Gastroesophageal sphincter (tissue), 4 donors: ENCODE measurements around the gene RPLP1. TPM values are rescaled to one million over a fixed set of nuclear protein-coding genes. Genes with fewer than 3 reads are reported as not detected.

ENCODE experiments used
- ATAC-seq: fragments of 150-250 bp; one replicate; pipeline ENCODE4 v1.9.1; 2016; ENCODE audit warnings: mild to moderate bottlenecking, moderate library complexity
- H3K27ac ChIP-seq, 4 donors: fragments of 200-600 bp; sonication (generic) in 3 of 4; 1 replicate in 3 of 4; 2 replicates in 1 of 4; pipeline ENCODE4 v1.5.1; 2016 to 2019
- H3K27me3 ChIP-seq: fragments of 200-600 bp; sonication (generic); one replicate; pipeline ENCODE4 v1.5.1; 2019
- H3K36me3 ChIP-seq, 2 donors: fragments of 200-600 bp; sonication (generic); one replicate each; pipeline ENCODE4 v1.5.1; 2019; ENCODE audit warnings: control low read depth in 1 of 2
- H3K4me1 ChIP-seq, 3 donors: fragments of 200-600 bp; sonication (generic); 1 replicate in 2 of 3; 2 replicates in 1 of 3; pipeline ENCODE4 v1.5.1; 2016 to 2019; ENCODE audit warnings: control low read depth in 2 of 3
- H3K4me3 ChIP-seq, 2 donors: fragments of 200-600 bp; sonication (generic); one replicate each; pipeline ENCODE4 v1.5.1; 2019; ENCODE audit warnings: mild to moderate bottlenecking in 1 of 2, moderate library complexity in 1 of 2
- H3K9me3 ChIP-seq, 3 donors: fragments of 200-600 bp; sonication (generic); one replicate each; pipeline ENCODE4 v1.5.1; 2017 to 2019; ENCODE audit warnings: control low read depth in 2 of 3
- EP300 ChIP-seq: sonication (generic); formaldehyde crosslinking; IDR thresholded peaks from one replicate; pipeline ENCODE4 v1.6.1; 2017; ENCODE audit warnings: antibody characterized with exemption, mild to moderate bottlenecking
- POLR2A ChIP-seq, 2 donors: fragments of 450-650 bp; IDR thresholded peaks; one replicate each; pipeline ENCODE4 v1.6.1; 2017; ENCODE audit warnings: antibody characterized with exemption in 2 of 2, mild to moderate bottlenecking in 2 of 2, moderate library complexity in 1 of 2
- POLR2AphosphoS5 ChIP-seq: sonication (generic); formaldehyde crosslinking; IDR thresholded peaks from one replicate; pipeline ENCODE4 v1.6.1; 2017; ENCODE audit warnings: antibody characterized with exemption
- WGBS, 2 donors: methylation state at CpG; one replicate each; pipeline ENCODE4 v1.1.5; 2018; ENCODE audit warnings: low coverage in 1 of 2; 5-methylcytosine and 5-hydroxymethylcytosine counted together
- total RNA-seq, 4 donors: library from RNA; depleted of rRNA; stranded (reverse); fragments of >200 nt; gene quantifications; one replicate each; pipeline ENCODE4 v1.1.0, GENCODE V29; 2016
- TF ChIP-seq, protein P1 (sequence below), 4 experiments: fragments of 200-600 bp in 2 of 4; fragments of 450-650 bp in 2 of 4; sonication (generic) in 1 of 4; IDR thresholded peaks; one replicate each; pipeline ENCODE4 v1.5.1; 2017 to 2019; ENCODE audit warnings: antibody characterized with exemption in 4 of 4, mild to moderate bottlenecking in 2 of 4, moderate library complexity in 2 of 4

Gene RPLP1
- 100 to 1,000 TPM; 337 to 657 (median 426) TPM for total RNA-seq

DNA sequence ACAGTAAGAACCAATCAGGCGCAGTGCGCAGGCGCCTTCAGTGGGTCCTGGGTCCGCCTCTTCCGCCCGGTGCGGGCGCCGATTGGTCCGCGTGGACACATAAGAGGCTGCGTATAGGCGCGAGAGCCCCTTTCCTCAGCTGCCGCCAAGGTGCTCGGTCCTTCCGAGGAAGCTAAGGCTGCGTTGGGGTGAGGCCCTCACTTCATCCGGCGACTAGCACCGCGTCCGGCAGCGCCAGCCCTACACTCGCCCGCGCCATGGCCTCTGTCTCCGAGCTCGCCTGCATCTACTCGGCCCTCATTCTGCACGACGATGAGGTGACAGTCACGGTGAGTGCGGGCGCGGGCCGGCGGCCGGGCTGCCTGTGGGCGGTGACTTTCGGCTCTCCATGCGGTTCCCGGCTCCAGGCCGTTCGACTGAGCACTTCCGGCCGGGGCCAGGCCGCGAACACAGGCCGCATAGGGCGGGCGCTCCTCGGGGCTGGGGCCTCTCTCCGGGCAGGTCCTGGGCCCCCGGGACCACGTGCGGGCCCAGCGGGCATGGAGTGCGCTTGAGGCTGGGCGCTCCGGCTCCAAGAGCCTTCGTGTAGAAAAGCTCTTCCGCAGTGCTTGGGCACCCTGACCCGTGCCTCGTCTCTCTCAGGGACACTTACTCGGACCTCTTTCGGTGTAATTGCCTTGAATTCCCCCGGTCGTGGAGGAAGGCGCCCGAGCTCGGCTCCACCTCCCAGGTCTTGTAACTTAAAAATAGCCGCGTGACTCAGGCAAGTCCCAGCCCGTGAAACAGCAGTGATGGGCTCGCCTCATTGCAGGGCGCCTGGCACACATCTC, at the start of gene RPLP1:
RPLP1 (plus strand) TSS at position 127 of the 830 bp plus-strand sequence; CDS start at position 258, 131 bp downstream.
- Histone ChIP-seq H3K27ac (peak within 1 kb of the TSS; percentile 81 to 98 (median 94)), H3K27me3 (no peaks in the 10 kb centered on the region), H3K36me3 (peaks cover 0 to 32% of the 10 kb centered on the region in 2 donors), H3K9me3 (no peaks in the 10 kb centered on the region), H3K4me1 (peaks cover 0 to 38% (median 15%) of the 10 kb centered on the region in 3 donors), H3K4me3 (peak within 1 kb of the TSS; percentile 93 to 96)
- 0% methylated on average over 2 to 12 of the region's 77 CpGs for WGBS, 2 donors
- ATAC-seq, result peak; percentile 97
- TF ChIP-seq, protein P1, sequence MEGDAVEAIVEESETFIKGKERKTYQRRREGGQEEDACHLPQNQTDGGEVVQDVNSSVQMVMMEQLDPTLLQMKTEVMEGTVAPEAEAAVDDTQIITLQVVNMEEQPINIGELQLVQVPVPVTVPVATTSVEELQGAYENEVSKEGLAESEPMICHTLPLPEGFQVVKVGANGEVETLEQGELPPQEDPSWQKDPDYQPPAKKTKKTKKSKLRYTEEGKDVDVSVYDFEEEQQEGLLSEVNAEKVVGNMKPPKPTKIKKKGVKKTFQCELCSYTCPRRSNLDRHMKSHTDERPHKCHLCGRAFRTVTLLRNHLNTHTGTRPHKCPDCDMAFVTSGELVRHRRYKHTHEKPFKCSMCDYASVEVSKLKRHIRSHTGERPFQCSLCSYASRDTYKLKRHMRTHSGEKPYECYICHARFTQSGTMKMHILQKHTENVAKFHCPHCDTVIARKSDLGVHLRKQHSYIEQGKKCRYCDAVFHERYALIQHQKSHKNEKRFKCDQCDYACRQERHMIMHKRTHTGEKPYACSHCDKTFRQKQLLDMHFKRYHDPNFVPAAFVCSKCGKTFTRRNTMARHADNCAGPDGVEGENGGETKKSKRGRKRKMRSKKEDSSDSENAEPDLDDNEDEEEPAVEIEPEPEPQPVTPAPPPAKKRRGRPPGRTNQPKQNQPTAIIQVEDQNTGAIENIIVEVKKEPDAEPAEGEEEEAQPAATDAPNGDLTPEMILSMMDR (IDR thresholded peaks at IDR 0.05), result peak in 1 of 4 experiments; percentile 11
- TF ChIP-seq POLR2AphosphoS5 (peak; percentile 98), POLR2A (IDR thresholded peaks at IDR 0.05) (peak; percentile 91 to 93), EP300 (no peak)

- H3K9me3 ChIP-seq, result no peaks in the 10 kb centered on the region
- H3K36me3 ChIP-seq, result no peaks in the 10 kb centered on the region
- no peaks in the 10 kb centered on the region for H3K27me3 ChIP-seq
- H3K4me1 ChIP-seq, result no peaks in the 10 kb centered on the region
- no peak overlapping the region for H3K27ac ChIP-seq
- TF ChIP-seq, protein P1 (IDR thresholded peaks at IDR 0.05), result no peak
- TF ChIP-seq POLR2AphosphoS5, result no peak
- TF ChIP-seq EP300, result no peak
- TF ChIP-seq POLR2A (IDR thresholded peaks at IDR 0.05), result no peak
- WGBS, 2 donors, result 59 to 83% methylated on average over 2 to 4 of the region's 4 CpGs
- H3K4me3 ChIP-seq, result no peak overlapping the region
- ATAC-seq, result no peak
Observed at GRCh38 chr15:69403594-69403993, 49.0 kb upstream of the RPLP1 start.

DNA sequence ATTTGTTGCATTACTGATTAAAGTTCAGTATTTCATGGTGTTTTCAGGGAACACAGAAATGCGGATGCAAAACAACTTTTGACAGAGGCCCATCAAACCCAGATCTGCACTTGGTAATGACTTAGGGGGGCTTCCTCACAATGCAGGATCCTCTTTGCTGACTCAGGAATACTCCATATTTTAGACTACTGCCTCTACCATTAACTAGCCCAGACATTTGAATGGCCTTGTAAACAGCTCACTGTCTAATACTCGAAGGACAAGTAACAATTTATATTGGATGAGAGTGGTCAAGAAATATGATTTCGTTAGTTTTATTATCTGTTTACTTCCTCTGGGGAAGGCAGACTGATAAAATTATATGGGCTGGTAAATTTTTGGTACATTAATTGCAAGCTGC, 47.5 kb upstream of the RPLP1 start:
- Histone ChIP-seq H3K27ac (no peak overlapping the region), H3K27me3 (no peaks in the 10 kb centered on the region), H3K4me1 (no peaks in the 10 kb centered on the region), H3K9me3 (no peaks in the 10 kb centered on the region), H3K36me3 (no peaks in the 10 kb centered on the region), H3K4me3 (no peak overlapping the region)
- 58 to 64% methylated on average over 3 of the region's 3 CpGs for WGBS, 2 donors
- no peak for ATAC-seq
- TF ChIP-seq POLR2A (IDR thresholded peaks at IDR 0.05), result no peak
- TF ChIP-seq POLR2AphosphoS5, result no peak
- TF ChIP-seq, protein P1 (IDR thresholded peaks at IDR 0.05), result no peak
- no peak for TF ChIP-seq EP300

DNA sequence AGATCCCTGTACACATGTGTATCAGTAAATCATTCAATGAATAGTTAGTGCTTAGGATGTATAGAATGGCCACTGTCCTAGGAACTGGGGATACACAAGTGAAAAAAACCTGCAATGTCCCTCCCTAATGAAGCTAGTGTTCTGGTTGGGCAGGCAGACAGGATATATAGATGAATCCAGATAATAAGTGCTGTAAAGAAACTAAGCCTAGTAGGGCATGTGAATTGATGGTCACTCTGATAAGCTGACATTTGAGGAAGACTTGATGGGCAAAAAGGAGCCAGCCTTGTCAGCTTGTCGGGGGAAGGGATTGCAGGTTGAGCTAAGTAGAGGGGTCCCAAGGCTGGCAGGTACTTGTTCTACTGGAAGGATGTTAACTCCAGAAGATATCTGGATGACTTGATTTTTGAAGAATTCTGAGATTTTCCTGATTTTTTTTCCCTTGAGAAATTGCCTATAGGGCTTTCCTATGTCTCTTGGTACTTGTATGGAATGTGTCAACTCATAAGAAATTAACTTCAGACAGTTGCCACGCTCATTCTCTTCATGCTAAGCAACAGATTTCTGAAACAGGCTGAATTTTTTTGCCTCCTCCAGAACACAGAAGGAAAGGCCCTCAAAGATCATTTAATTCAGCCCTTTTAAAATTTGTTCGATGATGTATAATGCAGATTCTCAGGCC, 44.8 kb upstream of the RPLP1 start:
- Histone ChIP-seq H3K4me1 (no peaks in the 10 kb centered on the region), H3K9me3 (no peaks in the 10 kb centered on the region), H3K27me3 (no peaks in the 10 kb centered on the region), H3K36me3 (no peaks in the 10 kb centered on the region), H3K4me3 (no peak overlapping the region), H3K27ac (no peak overlapping the region)
- WGBS, 2 donors, result 82 to 93% methylated on average over 2 to 3 of the region's 3 CpGs
- ATAC-seq, result no peak
- TF ChIP-seq POLR2A (IDR thresholded peaks at IDR 0.05) (no peak), EP300 (no peak), POLR2AphosphoS5 (no peak)
- TF ChIP-seq, protein P1 (IDR thresholded peaks at IDR 0.05), result no peak
